ENCODE measurements around the gene HEXB. TPM values are rescaled to one million over a fixed set of nuclear protein-coding genes. Genes with fewer than 3 reads are reported as not detected.

Gene HEXB
- total RNA-seq, 4 donors from 2014 or later: 26.7 to 76.4 (median 62.1) TPM

- Histone ChIP-seq H3K4me3 (no peak overlapping the region), H3K9me3 (no peaks in the 10 kb centered on the region), H3K4me1 (peaks cover 0 to 15% (median 0%) of the 10 kb centered on the region in 3 donors), H3K27me3 (no peaks in the 10 kb centered on the region), H3K27ac (no peak overlapping the region), H3K36me3 (no peaks in the 10 kb centered on the region)
- TF ChIP-seq POLR2A (IDR thresholded peaks at IDR 0.05) (no peak), CTCF (IDR thresholded peaks at IDR 0.05) (no peak)
- no peak for DNase-seq
- WGBS, 2 donors: 45 to 66% methylated on average over 4 of the region's 4 CpGs
- intact Hi-C loops (cut with DNase I): loop anchor here (10.0 kb wide), 1 partner anchor 225 kb away; no protein-coding TSS in a partner anchor
These were observed 5.1 kb upstream of the HEXB start for GRCh38 chr5:74679966-74680365.

GRCh38 chr5:74685979-74686631 is 1.1 kb downstream of the HEXB start:
- Histone ChIP-seq H3K27ac (peak overlapping the region; percentile 82 to 91 (median 86)), H3K4me3 (peak overlapping the region; percentile 70 to 94 (median 84)), H3K27me3 (no peaks in the 10 kb centered on the region), H3K9me3 (no peaks in the 10 kb centered on the region), H3K4me1 (peaks cover 0 to 41% (median 6%) of the 10 kb centered on the region in 3 donors), H3K36me3 (peaks cover 0 to 23% (median 0%) of the 10 kb centered on the region in 3 donors)
- intact Hi-C loops (cut with DNase I): no loop called here
- peak in 1 of 4 donors; percentile 28 for TF ChIP-seq POLR2A (IDR thresholded peaks at IDR 0.05)
- TF ChIP-seq CTCF (IDR thresholded peaks at IDR 0.05): no peak
- 49 to 63% methylated on average over 8 to 9 of the region's 10 CpGs for WGBS, 2 donors
- DNase-seq: no peak

- Histone ChIP-seq H3K27ac (no peak overlapping the region), H3K36me3 (peaks cover 0 to 33% (median 0%) of the 10 kb centered on the region in 3 donors), H3K27me3 (no peaks in the 10 kb centered on the region), H3K4me1 (peaks cover 0 to 41% (median 6%) of the 10 kb centered on the region in 3 donors), H3K9me3 (no peaks in the 10 kb centered on the region), H3K4me3 (peak overlapping the region in 1 of 4 donors; percentile 88)
- DNase-seq: no peak
- 82 to 84% methylated on average over 5 of the region's 5 CpGs for WGBS, 2 donors
- intact Hi-C loops (cut with DNase I): no loop called here
- TF ChIP-seq POLR2A (IDR thresholded peaks at IDR 0.05): no peak
- TF ChIP-seq CTCF (IDR thresholded peaks at IDR 0.05): no peak
These were observed 2.1 kb downstream of the HEXB start for GRCh38 chr5:74686962-74687751.

- WGBS, 2 donors: 61 to 65% methylated on average over 4 of the region's 4 CpGs
- no peaks in the 10 kb centered on the region for H3K4me1 ChIP-seq
- no peaks in the 10 kb centered on the region for H3K27me3 ChIP-seq
- TF ChIP-seq CTCF (IDR thresholded peaks at IDR 0.05) (no peak), POLR2A (IDR thresholded peaks at IDR 0.05) (no peak)
- H3K9me3 ChIP-seq: no peaks in the 10 kb centered on the region
- peaks cover 0 to 82% (median 7%) of the 10 kb centered on the region in 3 donors for H3K36me3 ChIP-seq
- DNase-seq: no peak
- H3K4me3 ChIP-seq: no peak overlapping the region
- intact Hi-C loops (cut with DNase I): no loop called here
- H3K27ac ChIP-seq: no peak overlapping the region
These were observed 8.2 kb downstream of the HEXB start for GRCh38 chr5:74693191-74693590.

- TF ChIP-seq CTCF (IDR thresholded peaks at IDR 0.05): no peak
- TF ChIP-seq POLR2A (IDR thresholded peaks at IDR 0.05): no peak
- H3K9me3 ChIP-seq: no peaks in the 10 kb centered on the region
- H3K4me1 ChIP-seq: no peaks in the 10 kb centered on the region
- no peaks in the 10 kb centered on the region for H3K27me3 ChIP-seq
- H3K36me3 ChIP-seq: peaks cover 5 to 91% (median 6%) of the 10 kb centered on the region in 3 donors
- H3K4me3 ChIP-seq: no peak overlapping the region
- WGBS, 2 donors: 33 to 61% methylated on average over 1 of the region's 1 CpG
- intact Hi-C loops (cut with DNase I): no loop called here
- H3K27ac ChIP-seq: no peak overlapping the region
- DNase-seq: no peak
These were observed 32.6 kb downstream of the HEXB start for GRCh38 chr5:74717596-74717995.
